GM19467 (cell line): ENCODE data around the gene SEPTIN7.

Experiments used
- ATAC-seq: cut with Tn5 transposase; IDR thresholded peaks from one replicate; pipeline ENCODE4 v1.9.1; 2021; ENCODE audit warnings: mild to moderate bottlenecking, moderate library complexity; ENCODE audit not compliant: unreplicated experiment

The SEPTIN7 gene

DNA sequence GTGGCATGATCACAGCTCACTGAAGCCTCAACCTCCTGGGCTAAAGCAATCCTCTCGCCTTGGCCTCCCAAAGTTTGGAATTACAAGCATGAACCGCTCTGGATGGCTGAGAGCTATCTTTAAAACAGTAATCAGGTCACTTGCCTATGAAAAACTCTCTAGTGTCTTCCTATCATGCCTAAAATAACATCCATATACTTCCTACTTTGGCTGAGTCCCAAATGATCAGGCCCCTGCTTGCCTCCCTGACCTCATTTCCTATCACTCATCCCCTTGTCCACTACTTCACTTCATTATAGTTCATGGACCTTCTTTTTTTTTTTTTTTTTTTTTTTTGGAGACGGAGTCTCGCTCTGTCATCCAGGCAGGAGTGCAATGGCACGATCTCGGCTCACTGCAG lies 28.0 kb downstream of the SEPTIN7 start:
- no peak for ATAC-seq

- no peak for ATAC-seq
Observed at GRCh38 chr7:35831208-35831607, 30.4 kb downstream of the SEPTIN7 start.

DNA sequence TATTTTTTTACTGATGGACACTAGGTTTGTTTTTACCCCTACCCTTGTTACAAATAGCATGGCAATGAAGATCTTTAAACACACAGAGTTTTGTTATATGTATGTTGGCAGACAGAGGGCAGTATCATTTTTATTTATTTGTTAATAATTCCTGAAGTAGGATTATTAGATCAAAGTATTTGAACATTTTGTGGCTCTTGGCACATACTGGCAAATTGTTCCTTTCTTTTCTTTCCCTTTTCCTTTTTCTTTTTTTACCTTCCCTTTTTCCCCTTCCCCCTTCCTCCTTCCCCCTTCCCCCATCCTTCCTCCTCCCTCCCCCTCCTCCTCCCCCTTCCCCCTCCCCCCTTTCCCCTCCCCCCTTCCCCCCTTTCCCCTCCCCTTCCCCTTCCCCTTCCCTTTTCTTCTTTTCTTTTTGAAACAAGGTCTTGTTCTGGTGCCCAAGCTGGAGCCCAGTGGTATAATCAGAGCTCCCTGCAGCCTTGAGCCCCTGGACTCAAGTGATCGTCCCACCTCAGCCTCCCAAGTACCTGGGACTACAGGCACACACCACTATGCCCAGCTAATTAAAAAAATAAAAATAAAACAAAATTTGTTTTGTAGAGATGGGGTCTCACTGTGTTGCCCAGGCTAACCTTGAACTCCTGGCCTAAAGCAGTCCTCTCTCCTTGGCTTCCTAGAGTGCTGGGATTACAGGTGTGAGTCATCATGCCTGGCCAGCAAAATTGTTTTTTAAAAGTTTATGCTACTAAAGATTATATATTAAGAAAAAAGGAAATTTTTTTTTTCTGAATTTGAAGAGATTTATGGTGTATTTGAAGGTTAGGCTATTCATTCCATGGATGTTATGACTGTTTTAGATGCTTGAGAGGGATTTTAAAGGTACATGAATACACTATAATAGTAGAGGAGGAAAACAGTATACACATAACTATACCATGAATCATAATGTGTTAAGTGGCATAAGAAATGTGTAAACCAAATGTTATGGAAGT lies 39.3 kb downstream of the SEPTIN7 start:
- ATAC-seq: no peak

GRCh38 chr7:35846816-35847412 lies 46.1 kb downstream of the SEPTIN7 start:
- ATAC-seq: no peak

DNA sequence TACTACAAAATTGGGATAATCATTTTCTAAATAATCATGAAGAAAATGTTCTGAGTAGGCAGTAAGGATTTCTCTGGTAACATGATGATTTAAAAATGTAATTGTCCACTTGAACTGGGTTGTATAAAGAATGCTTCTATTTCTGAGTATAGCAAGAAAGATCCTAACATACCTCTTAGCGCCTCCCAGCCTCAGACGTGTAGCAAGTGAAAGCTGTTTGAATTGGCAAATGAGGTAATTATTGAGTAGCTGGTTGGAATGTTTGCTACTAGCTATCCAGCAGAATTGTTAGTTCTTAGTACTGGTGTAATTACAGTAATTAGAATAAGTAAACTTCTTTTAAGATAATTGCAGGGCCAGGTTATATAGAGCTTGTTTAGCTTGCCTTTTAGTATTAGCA lies 47.9 kb downstream of the SEPTIN7 start:
- ATAC-seq: no peak

GRCh38 chr7:35849158-35849831 lies 48.4 kb downstream of the SEPTIN7 start:
- ATAC-seq: no peak

DNA sequence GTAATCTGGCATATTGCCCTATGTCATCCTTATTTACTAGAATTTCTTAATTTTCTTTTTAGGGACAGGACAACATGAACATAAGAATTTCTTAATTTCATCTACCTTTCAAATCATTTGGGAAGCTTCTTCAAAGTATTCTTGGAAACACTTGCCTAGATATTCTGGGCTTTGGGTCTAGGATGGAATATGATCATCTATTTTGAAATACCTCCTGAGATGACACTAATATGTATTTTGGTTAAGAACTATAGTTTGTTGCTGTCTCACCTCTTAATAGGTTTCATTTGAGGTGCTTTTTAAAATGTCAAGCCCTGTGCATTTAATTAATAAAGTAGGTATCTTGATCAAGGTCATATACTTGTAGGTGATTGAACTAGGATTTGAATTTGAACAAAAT lies 49.1 kb downstream of the SEPTIN7 start:
- ATAC-seq: no peak
